GM18520 (cell line): ENCODE results near the gene SVBP.

ENCODE experiments used
- ATAC-seq: cut with Tn5 transposase; IDR thresholded peaks from one replicate; pipeline ENCODE4 v1.9.1; 2021; ENCODE audit not compliant: unreplicated experiment

The SVBP gene

DNA sequence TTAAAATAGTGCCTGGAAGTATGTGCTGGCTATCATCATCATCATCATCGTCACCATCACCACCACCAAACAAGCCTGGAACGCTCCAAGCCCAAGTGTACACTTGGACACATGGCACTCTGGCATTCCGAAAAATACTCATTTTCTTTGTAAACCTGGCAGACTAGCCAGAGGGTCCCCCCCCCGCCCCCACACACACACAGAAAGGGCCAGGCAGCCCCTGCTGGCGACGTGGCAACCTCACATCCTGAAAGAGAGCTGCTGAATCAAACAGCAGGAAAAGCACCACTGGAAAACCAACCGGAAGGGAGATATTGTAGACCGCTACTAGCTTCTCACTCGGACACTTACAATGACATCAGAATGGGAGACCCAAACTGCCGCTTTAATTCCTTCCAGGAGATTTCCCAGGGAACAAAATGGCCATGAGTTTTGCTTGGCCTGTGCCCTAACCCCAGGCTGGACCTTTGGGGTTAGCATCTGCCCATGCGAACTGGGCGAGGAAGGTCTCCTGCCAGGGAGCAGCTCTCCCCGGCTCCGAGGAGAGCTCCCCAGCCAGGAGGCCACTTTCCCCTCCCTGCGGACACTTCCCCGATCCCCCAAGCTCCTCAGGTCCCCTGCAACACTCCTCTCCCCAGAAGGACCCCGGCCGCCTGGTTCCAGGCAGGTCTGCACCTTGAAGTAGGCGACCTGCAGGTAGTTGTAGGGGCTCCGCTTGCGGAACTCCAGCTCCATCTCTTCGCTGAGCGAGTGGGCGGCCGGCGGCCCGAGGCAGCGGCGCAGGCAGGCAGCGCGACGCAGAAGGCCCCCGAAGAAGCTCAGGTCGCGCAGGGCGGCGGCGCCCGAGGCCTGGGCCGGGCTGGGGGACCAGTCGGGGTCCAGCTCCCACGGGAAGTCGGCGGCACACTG, 51.1 kb downstream of the SVBP start:
- no peak for ATAC-seq

DNA sequence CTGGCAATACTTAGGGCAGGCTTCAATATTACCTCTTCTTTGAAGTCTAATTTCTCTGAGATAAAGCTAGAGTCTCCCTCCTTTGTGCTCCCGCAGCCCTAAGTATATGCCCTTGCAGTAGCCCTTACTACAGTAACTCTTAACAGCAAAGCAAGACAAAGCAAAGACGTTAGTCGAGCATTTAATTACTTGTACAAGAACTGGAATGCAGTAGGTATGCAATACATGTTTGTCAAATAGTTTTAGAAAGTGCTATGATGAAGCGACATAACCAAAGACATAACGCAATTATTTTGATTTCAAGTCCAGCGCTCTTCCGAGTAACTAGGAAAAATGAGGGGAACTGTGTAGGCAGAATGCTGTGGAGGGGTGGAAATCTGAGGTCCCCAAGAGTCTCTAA, 51.9 kb downstream of the SVBP start:
- ATAC-seq = no peak

DNA sequence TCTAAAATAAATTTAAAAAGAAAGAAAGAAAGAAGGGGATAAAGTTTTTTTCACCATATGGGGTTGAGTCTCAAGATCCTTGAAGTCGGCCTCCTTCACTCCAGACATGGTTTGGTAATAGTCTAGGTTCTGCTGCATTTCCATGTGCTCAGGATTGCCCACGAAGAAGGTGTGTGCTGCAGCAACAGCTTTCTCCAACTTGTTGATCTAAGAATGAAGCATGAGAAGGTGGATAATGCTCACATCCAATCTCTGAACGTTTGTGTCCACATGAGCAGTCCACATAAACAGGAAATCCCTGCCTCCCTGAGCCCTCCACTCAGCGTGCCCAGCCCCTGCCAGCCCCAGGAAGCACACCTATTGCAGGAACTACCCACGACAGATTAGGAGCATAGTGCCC, 54.9 kb downstream of the SVBP start:
- ATAC-seq = no peak

GRCh38 chr1:42761567-42761966, 55.6 kb downstream of the SVBP start:
- no peak for ATAC-seq

GRCh38 chr1:42759114-42759513, 58.1 kb downstream of the SVBP start:
- ATAC-seq = no peak

GRCh38 chr1:42758641-42759040, 58.6 kb downstream of the SVBP start:
- ATAC-seq = no peak

GRCh38 chr1:42757892-42758275, 59.3 kb downstream of the SVBP start:
- no peak for ATAC-seq
